Activated naive CD8-positive, alpha-beta T cell treated with anti-CD3 and anti-CD28 coated beads, Interleukin-2, amount 50 U/mL, for 24 hours (primary cell): ENCODE results near the gene ZNF264.
A peak's percentile ranks its signal among the peaks of the same experiment; 100 is the strongest.
"Not testable (repeated sequence)": the region's sequence is repeated elsewhere in the genome, so short reads cannot be mapped to it uniquely, and the experiment has no call there.

ENCODE experiments used
- ATAC-seq: fragments of 150-1000 bp; cut with Tn5 transposase; one replicate; pipeline ENCODE4 v1.10.0; 2021
- DNase-seq: peaks from one replicate; pipeline ENCODE4 v3.0.0; 2021
- H3K27ac Mint-ChIP-seq: one replicate; pipeline ENCODE4 v1.8.0; 2021; ENCODE audit warnings: mild to moderate bottlenecking, mixed read lengths
- H3K27me3 Mint-ChIP-seq: one replicate; pipeline ENCODE4 v1.8.0; 2021; ENCODE audit warnings: mixed read lengths
- H3K36me3 Mint-ChIP-seq: one replicate; pipeline ENCODE4 v1.8.0; 2021; ENCODE audit warnings: low read depth, mixed read lengths
- H3K4me1 Mint-ChIP-seq: one replicate; pipeline ENCODE4 v1.8.0; 2021; ENCODE audit warnings: mixed read lengths
- H3K4me3 Mint-ChIP-seq: one replicate; pipeline ENCODE4 v1.8.0; 2021; ENCODE audit warnings: mild to moderate bottlenecking, moderate library complexity, mixed read lengths
- H3K9me3 Mint-ChIP-seq: one replicate; pipeline ENCODE4 v1.8.0; 2021; ENCODE audit warnings: mixed read lengths

The ZNF264 gene

DNA sequence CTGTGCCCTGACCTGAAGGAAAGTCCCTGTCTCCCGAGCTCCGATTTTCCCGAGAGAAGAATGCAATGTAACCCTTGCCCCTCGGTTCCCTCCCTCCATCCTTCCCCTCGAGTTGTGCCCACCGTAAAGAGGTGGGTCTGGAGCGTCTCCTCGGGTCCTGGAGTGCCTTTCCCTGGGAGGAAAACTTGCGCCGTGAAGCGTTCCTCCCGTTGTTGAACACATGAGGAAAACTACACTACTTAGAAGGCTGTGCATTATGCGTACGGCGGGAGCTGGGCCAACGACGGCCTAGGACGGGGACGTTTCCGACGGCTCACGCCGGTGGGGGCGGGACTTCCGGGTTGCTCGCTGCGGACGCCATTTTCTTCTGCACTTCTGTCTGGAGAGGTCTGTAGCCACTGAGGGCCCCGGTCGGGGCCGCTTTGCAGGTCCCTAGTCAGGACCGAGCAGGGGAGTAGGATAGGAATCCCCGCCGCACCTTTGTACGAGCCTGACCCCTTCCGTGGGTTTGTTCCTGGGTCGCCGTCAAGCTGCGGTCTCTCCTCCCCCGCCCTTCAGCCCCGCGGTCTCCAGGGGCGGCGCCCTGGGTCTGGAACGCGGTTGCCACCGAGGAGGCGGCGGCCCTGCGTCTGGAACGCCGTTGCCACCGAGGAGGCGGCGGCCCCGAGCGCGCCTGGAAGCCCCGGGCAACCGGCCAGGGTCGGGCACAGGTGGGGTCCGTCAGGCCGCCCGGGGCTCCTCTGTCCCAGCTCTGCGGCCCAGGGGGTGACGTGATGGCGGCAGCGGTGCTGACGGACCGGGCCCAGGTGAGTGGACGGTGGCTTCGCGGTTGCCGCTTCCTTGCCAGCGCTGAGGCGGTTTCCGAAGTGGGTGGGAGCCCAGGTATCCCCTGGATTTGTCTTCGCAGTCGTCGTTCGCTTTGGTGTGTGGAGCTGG lies at the start of gene ZNF264:
Gene ZNF264, plus strand, starts transcription at position 360 of the 936 bp plus-strand sequence. Its CDS starts 414 bp downstream, at position 774.
- DNase-seq (peak; percentile 91), ATAC-seq (peak; percentile 98)
- peaks cover 36% of the 10 kb centered on the region for H3K9me3 Mint-ChIP-seq
- peaks cover 66% of the 10 kb centered on the region for H3K36me3 Mint-ChIP-seq
- peaks cover 5% of the 10 kb centered on the region for H3K27me3 Mint-ChIP-seq
- H3K27ac Mint-ChIP-seq, result peak within 1 kb of the TSS; percentile 95
- H3K4me3 Mint-ChIP-seq, result peak within 1 kb of the TSS; percentile 88
- H3K4me1 Mint-ChIP-seq, result peaks cover 25% of the 10 kb centered on the region

DNA sequence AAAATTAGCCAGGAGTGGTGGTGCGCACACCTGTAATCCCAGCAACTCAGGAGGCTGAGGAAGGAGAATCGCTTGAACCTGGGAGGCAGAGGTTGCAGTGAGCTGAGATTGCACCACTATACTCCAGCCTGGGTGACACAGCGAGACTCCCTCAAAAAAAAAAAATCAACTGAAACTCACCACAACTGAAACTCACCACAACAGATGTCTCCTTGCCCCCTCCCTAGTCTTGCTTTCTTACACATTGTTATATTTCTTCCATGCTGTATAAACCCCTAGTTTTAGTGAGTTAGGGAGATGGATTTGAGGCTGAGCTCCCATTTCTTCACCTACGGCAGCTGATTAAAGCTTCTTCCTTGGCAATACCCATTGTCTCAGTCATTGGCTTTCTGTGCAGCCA lies 49.6 kb upstream of the ZNF264 start:
- peaks cover 1% of the 10 kb centered on the region for H3K4me1 Mint-ChIP-seq
- H3K27ac Mint-ChIP-seq, result no peak overlapping the region
- no peak for ATAC-seq
- no peak for DNase-seq
- peaks cover 12% of the 10 kb centered on the region for H3K36me3 Mint-ChIP-seq
- peaks cover 2% of the 10 kb centered on the region for H3K27me3 Mint-ChIP-seq
- H3K9me3 Mint-ChIP-seq, result peaks cover 39% of the 10 kb centered on the region
- H3K4me3 Mint-ChIP-seq, result no peak overlapping the region

DNA sequence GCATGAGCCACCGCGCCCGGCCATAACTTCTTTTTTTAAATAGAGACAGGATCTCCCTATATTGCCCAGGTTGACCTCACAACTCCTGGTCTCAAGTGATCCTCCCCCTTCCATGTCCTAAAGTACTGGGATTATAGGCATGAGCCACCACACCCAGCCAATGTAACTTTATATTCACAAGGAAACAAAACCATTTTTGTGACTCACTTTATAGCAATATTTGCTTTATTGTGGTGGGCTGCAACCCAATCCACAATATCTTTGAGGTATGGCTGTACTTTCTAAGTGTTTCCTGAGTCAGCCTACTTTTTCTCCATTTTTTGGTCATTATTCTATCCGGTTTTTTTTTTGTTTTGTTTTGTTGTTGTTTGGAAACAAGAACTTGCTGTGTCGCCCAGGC lies 38.4 kb upstream of the ZNF264 start:
- DNase-seq (no peak), ATAC-seq (no peak)
- no peak overlapping the region for H3K27ac Mint-ChIP-seq
- peaks cover 8% of the 10 kb centered on the region for H3K36me3 Mint-ChIP-seq
- no peaks in the 10 kb centered on the region for H3K4me1 Mint-ChIP-seq
- H3K4me3 Mint-ChIP-seq, result no peak overlapping the region
- peaks cover 2% of the 10 kb centered on the region for H3K27me3 Mint-ChIP-seq
- H3K9me3 Mint-ChIP-seq, result peaks cover 13% of the 10 kb centered on the region

DNA sequence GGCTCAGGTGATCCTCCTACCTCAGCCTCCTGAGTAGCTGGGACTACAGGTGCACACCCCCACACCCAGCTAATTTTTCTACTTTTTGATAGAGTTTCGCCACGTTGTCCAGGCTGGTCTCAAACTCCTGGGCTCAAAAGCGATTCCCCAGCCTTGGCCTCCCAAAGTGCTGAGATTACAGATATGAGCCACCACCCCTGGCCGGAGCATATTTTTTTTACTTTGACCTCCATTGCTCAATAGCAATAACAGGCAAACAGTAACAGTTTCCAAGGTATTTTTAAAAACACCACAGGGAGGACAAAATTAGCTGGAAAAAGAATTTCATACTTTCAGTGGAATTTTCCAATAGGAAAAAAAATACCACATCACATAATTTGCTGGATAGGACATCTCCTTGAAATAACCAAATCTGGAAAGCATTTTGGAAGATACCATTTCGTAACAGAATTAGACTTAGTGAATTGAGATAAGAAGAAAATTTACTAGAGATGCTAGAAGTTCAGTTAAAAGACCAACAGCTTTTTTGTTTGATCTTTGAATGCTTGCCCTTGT lies 29.2 kb upstream of the ZNF264 start:
- no peak for ATAC-seq
- H3K36me3 Mint-ChIP-seq, result no peaks in the 10 kb centered on the region

DNA sequence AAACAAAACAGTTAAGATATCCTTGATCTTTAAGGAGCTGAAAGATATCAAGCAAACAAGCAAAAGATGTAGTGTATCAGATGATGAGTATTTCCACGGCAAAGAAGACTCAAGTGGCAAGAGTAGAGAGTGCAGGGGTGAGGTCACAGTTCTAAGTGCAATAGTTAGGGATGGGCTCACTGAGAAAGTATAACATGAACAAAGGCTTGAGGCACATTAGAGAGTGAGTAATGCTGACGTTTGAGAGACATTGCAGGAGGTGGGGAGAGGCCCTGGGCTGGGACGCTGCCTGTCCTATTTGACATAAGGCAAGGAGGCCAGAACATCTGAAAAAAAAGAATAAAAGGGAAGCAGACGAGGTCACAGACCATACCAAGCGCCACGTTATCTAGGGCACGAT lies 25.5 kb upstream of the ZNF264 start:
- peaks cover 4% of the 10 kb centered on the region for H3K36me3 Mint-ChIP-seq
- DNase-seq, result no peak
- no peak for ATAC-seq
- H3K4me1 Mint-ChIP-seq, result no peaks in the 10 kb centered on the region
- peaks cover 11% of the 10 kb centered on the region for H3K9me3 Mint-ChIP-seq
- no peak overlapping the region for H3K4me3 Mint-ChIP-seq
- H3K27ac Mint-ChIP-seq, result no peak overlapping the region
- peaks cover 4% of the 10 kb centered on the region for H3K27me3 Mint-ChIP-seq

More for the DNA sequence above, 29.2 kb upstream of the ZNF264 start:
- DNase-seq, result no peak
- peaks cover 10% of the 10 kb centered on the region for H3K9me3 Mint-ChIP-seq
- H3K27me3 Mint-ChIP-seq, result peaks cover 3% of the 10 kb centered on the region
- H3K4me1 Mint-ChIP-seq, result no peaks in the 10 kb centered on the region
- no peak overlapping the region for H3K27ac Mint-ChIP-seq
- H3K4me3 Mint-ChIP-seq, result no peak overlapping the region

DNA sequence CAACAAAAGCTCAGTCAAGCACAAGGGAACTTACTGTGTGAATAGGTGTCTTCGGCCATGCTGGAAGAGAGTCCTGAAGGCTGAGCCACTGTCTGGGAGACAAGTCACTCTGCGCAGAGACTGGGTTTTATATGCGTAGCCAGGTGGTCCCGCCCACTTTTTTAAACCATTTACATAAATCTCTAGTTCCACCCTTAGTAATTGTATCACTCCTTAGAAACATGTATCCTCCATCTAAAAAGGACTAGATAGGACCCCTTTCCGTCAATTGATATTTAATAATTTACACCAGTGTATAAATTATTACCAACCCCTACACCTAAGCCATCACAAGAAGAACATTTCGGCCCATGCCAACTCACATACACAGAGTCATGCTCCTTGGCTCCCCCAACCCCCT lies 23.9 kb upstream of the ZNF264 start, which contains the start of gene DUXA:
Gene DUXA, minus strand, starts transcription at position 101 of the 400 bp plus-strand sequence. Its CDS starts 42 bp downstream, at position 59.
- no peak within 1 kb of the TSS for H3K27ac Mint-ChIP-seq
- peaks cover 9% of the 10 kb centered on the region for H3K36me3 Mint-ChIP-seq
- ATAC-seq (no peak), DNase-seq (no peak)
- peaks cover 18% of the 10 kb centered on the region for H3K9me3 Mint-ChIP-seq
- H3K4me3 Mint-ChIP-seq, result no peak within 1 kb of the TSS
- peaks cover 6% of the 10 kb centered on the region for H3K4me1 Mint-ChIP-seq
- H3K27me3 Mint-ChIP-seq, result peaks cover 10% of the 10 kb centered on the region

DNA sequence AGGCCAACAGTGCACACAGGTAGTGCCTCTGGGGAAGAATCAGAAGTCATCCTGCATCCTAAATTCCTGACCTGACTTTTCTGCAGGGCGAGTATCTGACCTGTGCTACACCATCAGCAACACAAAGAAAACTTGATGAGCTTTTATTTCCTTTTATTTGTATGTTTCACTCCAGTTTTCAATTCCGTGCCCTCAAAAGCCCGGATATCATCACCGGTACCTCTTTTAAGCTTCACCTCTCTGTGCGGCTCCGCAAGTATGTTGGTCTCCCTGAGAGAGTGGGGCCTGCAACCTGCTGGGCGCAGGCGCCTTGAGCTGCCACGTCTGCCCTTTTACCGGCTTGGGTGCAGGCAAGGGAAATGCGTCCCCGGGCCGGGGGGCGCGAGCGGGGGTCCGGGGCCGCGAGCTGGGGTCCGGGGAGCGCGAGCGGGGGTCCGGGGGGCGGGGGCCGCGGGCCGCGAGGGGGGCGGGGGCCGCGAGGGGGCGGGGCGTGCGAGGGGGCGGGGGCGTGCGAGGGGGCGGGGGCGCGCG lies 19.7 kb upstream of the ZNF264 start:
- Mint-ChIP-seq H3K36me3 (peaks cover 32% of the 10 kb centered on the region), H3K9me3 (peaks cover 32% of the 10 kb centered on the region), H3K27me3 (peaks cover 25% of the 10 kb centered on the region), H3K27ac (peak overlapping the region; percentile 18), H3K4me3 (peak overlapping the region; percentile 63), H3K4me1 (peaks cover 12% of the 10 kb centered on the region)
- ATAC-seq (peak; percentile 40), DNase-seq (no peak)

DNA sequence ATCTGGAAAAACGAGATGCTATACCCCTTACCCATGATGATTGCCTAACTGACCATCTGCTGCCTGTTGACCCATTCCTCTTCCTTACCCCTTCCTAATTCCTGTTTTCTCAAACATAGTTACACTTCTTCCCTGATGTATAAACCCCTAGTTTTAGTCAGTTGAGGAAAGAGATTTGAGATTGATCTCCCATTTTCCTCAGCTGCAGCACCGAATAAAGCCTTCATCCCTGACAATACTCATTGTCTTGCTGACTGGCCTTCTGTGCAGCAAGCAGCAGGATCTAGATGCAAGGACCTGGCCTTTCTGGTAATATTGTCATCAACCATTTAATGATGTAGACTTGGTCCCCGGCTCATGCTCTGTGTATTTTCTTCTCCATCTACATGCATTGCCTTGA lies 999 bp upstream of the ZNF264 start:
- Mint-ChIP-seq H3K9me3 (peaks cover 32% of the 10 kb centered on the region), H3K27ac (peak overlapping the region; percentile 95), H3K4me1 (peaks cover 25% of the 10 kb centered on the region), H3K36me3 (peaks cover 55% of the 10 kb centered on the region), H3K27me3 (peaks cover 8% of the 10 kb centered on the region), H3K4me3 (peak overlapping the region; percentile 88)
- DNase-seq (no peak), ATAC-seq (no peak)

DNA sequence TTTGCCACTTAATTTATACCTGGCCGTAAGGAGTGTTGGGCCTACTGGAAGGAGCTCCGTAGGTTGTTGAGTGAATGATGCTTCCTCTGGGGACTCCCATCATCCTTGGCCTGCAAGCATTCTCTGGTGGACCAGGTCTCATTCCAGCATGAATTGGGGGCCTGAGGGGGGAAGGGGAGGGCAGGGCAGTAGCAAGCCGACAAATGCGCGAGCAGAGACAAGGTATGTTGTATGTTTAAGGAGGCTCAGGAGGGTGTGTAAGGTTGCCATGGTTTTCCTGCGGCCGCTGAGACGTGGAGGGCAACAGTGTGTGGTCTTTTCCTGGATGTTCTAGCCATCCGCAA lies 749 bp downstream of the ZNF264 start:
- ATAC-seq (no peak), DNase-seq (no peak)
- H3K36me3 Mint-ChIP-seq, result peaks cover 73% of the 10 kb centered on the region
- peak overlapping the region; percentile 88 for H3K4me3 Mint-ChIP-seq
- H3K4me1 Mint-ChIP-seq, result peaks cover 25% of the 10 kb centered on the region
- peaks cover 35% of the 10 kb centered on the region for H3K9me3 Mint-ChIP-seq
- H3K27me3 Mint-ChIP-seq, result peaks cover 5% of the 10 kb centered on the region
- H3K27ac Mint-ChIP-seq, result peak overlapping the region; percentile 89

DNA sequence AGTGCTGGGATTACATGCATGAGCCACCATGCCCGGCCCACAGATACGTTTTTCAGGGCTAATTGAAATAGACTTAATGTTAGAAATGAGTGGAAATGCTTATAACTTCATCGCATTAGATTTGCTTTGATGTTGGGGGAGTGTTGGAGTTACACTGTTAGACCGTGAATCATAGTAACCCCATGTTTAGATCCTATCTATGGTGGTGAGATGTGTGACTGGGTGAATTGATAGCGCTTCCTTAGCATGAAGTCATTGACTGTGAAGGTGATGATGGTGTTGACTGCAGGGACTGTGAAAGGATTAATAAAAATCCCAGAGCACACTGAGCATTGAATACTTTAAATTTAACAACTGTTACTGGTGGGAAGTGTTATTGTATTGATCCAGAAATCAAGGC lies 1.7 kb downstream of the ZNF264 start:
- Mint-ChIP-seq H3K36me3 (peaks cover 75% of the 10 kb centered on the region), H3K27ac (peak overlapping the region; percentile 50), H3K4me3 (peak overlapping the region; percentile 88), H3K9me3 (peaks cover 30% of the 10 kb centered on the region), H3K4me1 (peaks cover 25% of the 10 kb centered on the region), H3K27me3 (no peaks in the 10 kb centered on the region)
- ATAC-seq, result peak; percentile 56
- DNase-seq, result no peak

DNA sequence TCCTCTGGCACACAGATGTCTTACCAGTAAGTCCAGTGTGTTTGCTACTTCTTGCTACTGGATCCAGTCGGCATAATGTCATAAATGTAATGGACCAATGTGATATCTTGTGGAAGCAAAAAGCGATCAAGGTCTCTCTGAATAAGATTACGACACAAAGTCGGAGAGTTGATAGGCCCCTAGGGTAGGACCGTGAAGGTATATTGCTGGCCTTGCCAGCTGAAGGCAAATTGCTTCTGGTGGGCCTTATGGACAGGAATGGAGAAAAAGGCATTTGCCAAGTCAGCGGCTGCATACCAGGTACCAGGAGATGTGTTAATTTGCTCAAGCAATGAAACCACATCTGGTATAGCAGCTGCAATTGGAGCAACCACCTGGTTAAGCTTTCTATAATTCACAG lies 6.6 kb downstream of the ZNF264 start:
- not testable (repeated sequence) for H3K4me3 Mint-ChIP-seq, DNase-seq, H3K27ac Mint-ChIP-seq, H3K27me3 Mint-ChIP-seq, ATAC-seq
- Mint-ChIP-seq H3K4me1 (peaks cover 10% of the 10 kb centered on the region), H3K36me3 (peaks cover 94% of the 10 kb centered on the region), H3K9me3 (peaks cover 13% of the 10 kb centered on the region)

DNA sequence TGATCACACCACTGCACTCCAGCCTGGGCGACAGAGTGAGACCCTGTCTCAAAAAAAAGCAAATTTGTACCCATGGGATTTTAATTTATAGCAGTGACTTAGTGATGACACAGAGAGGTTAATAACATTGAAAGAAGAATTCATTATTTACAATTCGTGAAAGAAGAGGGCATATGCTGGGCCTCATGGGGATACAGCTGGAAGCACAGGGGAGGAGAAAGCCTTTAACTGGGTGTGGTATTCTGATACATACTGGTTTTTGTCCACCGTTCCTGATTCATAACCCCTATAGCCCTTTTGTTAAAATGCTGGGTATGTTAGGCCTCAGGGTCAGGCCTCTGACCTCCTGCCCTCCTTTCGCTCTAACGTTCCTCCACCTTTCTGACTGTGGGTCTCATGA lies 10.9 kb downstream of the ZNF264 start:
- Mint-ChIP-seq H3K4me3 (no peak overlapping the region), H3K36me3 (peaks cover 91% of the 10 kb centered on the region), H3K9me3 (peaks cover 21% of the 10 kb centered on the region), H3K27me3 (no peaks in the 10 kb centered on the region), H3K27ac (no peak overlapping the region), H3K4me1 (peaks cover 7% of the 10 kb centered on the region)
- DNase-seq (no peak), ATAC-seq (no peak)

DNA sequence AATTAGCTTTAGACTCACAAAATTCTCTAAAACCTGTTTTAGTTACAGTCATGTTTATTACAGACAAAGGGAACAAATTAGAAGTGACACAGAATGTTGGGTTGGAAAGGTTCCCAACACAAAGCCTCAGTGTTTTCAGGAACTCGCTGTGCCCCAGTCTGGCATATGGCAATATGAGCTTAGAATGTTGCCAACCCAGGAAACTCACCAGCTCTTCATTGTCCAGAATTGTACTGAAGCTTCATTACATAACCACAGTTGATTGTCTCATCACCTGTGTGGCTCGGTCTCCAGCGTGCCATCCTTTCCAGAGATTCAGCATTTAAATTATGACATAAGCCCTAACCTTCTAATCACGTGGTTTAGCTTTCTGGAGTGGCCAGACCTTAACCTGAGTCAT lies 19.1 kb downstream of the ZNF264 start:
- ATAC-seq, result no peak
- no peaks in the 10 kb centered on the region for H3K4me1 Mint-ChIP-seq
- no peak overlapping the region for H3K4me3 Mint-ChIP-seq
- no peak for DNase-seq
- peaks cover 85% of the 10 kb centered on the region for H3K36me3 Mint-ChIP-seq
- no peaks in the 10 kb centered on the region for H3K27me3 Mint-ChIP-seq
- H3K9me3 Mint-ChIP-seq, result peaks cover 36% of the 10 kb centered on the region
- no peak overlapping the region for H3K27ac Mint-ChIP-seq

DNA sequence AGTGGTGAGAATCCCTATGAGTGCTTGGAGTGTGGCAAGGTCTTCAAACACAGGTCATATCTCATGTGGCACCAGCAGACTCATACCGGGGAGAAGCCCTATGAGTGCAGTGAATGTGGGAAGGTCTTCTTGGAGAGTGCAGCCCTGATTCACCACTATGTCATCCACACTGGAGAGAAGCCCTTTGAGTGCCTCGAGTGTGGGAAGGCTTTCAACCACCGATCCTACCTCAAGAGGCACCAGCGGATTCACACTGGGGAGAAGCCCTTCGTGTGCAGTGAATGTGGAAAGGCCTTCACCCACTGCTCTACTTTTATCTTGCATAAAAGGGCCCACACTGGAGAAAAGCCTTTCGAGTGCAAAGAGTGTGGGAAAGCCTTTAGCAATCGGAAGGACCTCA lies 20.8 kb downstream of the ZNF264 start:
- peaks cover 40% of the 10 kb centered on the region for H3K9me3 Mint-ChIP-seq
- no peaks in the 10 kb centered on the region for H3K27me3 Mint-ChIP-seq
- DNase-seq (no peak), ATAC-seq (peak; percentile 52)
- H3K27ac Mint-ChIP-seq, result no peak overlapping the region
- peaks cover 87% of the 10 kb centered on the region for H3K36me3 Mint-ChIP-seq
- no peaks in the 10 kb centered on the region for H3K4me1 Mint-ChIP-seq
- no peak overlapping the region for H3K4me3 Mint-ChIP-seq

DNA sequence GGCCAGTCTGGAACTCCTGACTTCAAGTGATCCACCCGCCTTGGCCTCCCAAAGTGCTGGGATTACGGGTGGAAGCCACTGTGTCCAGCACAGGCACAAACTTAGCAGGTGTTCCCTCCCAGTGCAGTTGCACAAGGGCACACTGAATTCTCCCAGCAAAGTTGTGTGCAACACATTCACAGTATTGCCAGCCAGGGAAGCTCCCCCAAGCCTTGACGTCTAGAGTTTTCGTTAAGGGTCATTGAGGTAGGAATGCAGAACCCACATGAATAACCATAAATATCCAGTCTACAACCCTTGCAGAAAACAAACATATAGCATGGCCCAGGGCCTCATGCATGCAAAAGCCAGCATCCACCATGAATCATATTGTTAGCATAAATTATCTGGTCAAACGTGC lies 36.2 kb downstream of the ZNF264 start:
- Mint-ChIP-seq H3K9me3 (peaks cover 17% of the 10 kb centered on the region), H3K4me1 (no peaks in the 10 kb centered on the region), H3K36me3 (peaks cover 6% of the 10 kb centered on the region), H3K27ac (no peak overlapping the region), H3K4me3 (no peak overlapping the region), H3K27me3 (no peaks in the 10 kb centered on the region)
- DNase-seq, result no peak
- no peak for ATAC-seq
